HG02763 (cell line): ENCODE data around the gene APLNR.

Experiments used
- ATAC-seq: cut with Tn5 transposase; IDR thresholded peaks from one replicate; pipeline ENCODE4 v1.9.1; 2021; ENCODE audit warnings: mild to moderate bottlenecking, moderate library complexity; ENCODE audit not compliant: unreplicated experiment

Gene APLNR

GRCh38 chr11:57219021-57219627 lies 17.9 kb downstream of the APLNR start:
- no peak for ATAC-seq

GRCh38 chr11:57217053-57217452 lies 20.0 kb downstream of the APLNR start:
- ATAC-seq = no peak

- ATAC-seq = no peak
Observed at GRCh38 chr11:57216463-57216862, 20.6 kb downstream of the APLNR start.

- no peak for ATAC-seq
Observed at GRCh38 chr11:57214494-57214893, 22.6 kb downstream of the APLNR start.

GRCh38 chr11:57214098-57214417 lies 23.0 kb downstream of the APLNR start:
- no peak for ATAC-seq

GRCh38 chr11:57213342-57214097 lies 23.5 kb downstream of the APLNR start:
- ATAC-seq = no peak

- ATAC-seq = no peak
Observed at GRCh38 chr11:57210781-57211180, 26.3 kb downstream of the APLNR start.

- no peak for ATAC-seq
Observed at GRCh38 chr11:57207168-57207567, 29.9 kb downstream of the APLNR start.

GRCh38 chr11:57205041-57205641 lies 31.9 kb downstream of the APLNR start:
- no peak for ATAC-seq

GRCh38 chr11:57203882-57204480 lies 33.1 kb downstream of the APLNR start:
- ATAC-seq = no peak

- no peak for ATAC-seq
Observed at GRCh38 chr11:57203359-57203758, 33.7 kb downstream of the APLNR start.

- no peak for ATAC-seq
Observed at GRCh38 chr11:57202281-57202680, 34.8 kb downstream of the APLNR start.

- ATAC-seq = no peak
Observed at GRCh38 chr11:57200917-57201316, 36.1 kb downstream of the APLNR start.

- ATAC-seq = no peak
Observed at GRCh38 chr11:57199330-57199729, 37.7 kb downstream of the APLNR start.

GRCh38 chr11:57197762-57198161 lies 39.3 kb downstream of the APLNR start:
- no peak for ATAC-seq

- no peak for ATAC-seq
Observed at GRCh38 chr11:57196596-57196995, 40.5 kb downstream of the APLNR start.

GRCh38 chr11:57192316-57192715 lies 44.7 kb downstream of the APLNR start:
- ATAC-seq = no peak

GRCh38 chr11:57191311-57192219 lies 45.5 kb downstream of the APLNR start:
- no peak for ATAC-seq

- ATAC-seq = no peak
Observed at GRCh38 chr11:57190548-57190947, 46.5 kb downstream of the APLNR start.
